Lung (tissue), 12 donors: ENCODE results near the gene TMLHE. TPM values are rescaled to one million over a fixed set of nuclear protein-coding genes. Genes with fewer than 3 reads are reported as not detected.
"Not testable (repeated sequence)": the region's sequence is repeated elsewhere in the genome, so short reads cannot be mapped to it uniquely, and the experiment has no call there.

Source experiments
- ATAC-seq: fragments of 200-7000 bp; cut with Tn5 transposase; one replicate; pipeline ENCODE4 v1.9.1; 2020; ENCODE audit warnings: moderate number of reproducible peaks; ENCODE audit not compliant: insufficient read depth, low FRiP score
- DNase-seq, 3 donors: peaks; one replicate each; pipeline ENCODE4 v3.0.0-alpha.2; 2013 to 2017
- H3K27ac ChIP-seq, 2 donors: one replicate each; pipeline ENCODE4 v1.5.1; 2013; ENCODE audit warnings: mild to moderate bottlenecking in 2 of 2, moderate library complexity in 2 of 2, control low read depth in 1 of 2, inconsistent platforms in 1 of 2, low read depth in 1 of 2, low read length in 1 of 2
- H3K27me3 ChIP-seq, 3 donors: one replicate each; pipeline ENCODE4 v1.5.1; 2013; ENCODE audit warnings: low read length in 2 of 3; ENCODE audit not compliant: control insufficient read depth in 3 of 3, insufficient read depth in 3 of 3
- H3K36me3 ChIP-seq, 4 donors: one replicate each; pipeline ENCODE4 v1.5.1; 2013; ENCODE audit warnings: low read length in 4 of 4, mild to moderate bottlenecking in 1 of 4, moderate library complexity in 1 of 4; ENCODE audit not compliant: control insufficient read depth in 4 of 4, insufficient read depth in 4 of 4
- H3K4me1 ChIP-seq, 5 donors: one replicate each; pipeline ENCODE4 v1.5.1; 2013; ENCODE audit warnings: low read length in 5 of 5, mild to moderate bottlenecking in 2 of 5, moderate library complexity in 1 of 5; ENCODE audit not compliant: control insufficient read depth in 5 of 5, insufficient read depth in 5 of 5
- H3K4me3 ChIP-seq: one replicate; pipeline ENCODE4 v1.5.1; 2013; ENCODE audit warnings: mild to moderate bottlenecking, control low read depth, moderate library complexity
- H3K9ac ChIP-seq, 2 donors: one replicate each; pipeline ENCODE4 v1.5.1; 2013; ENCODE audit warnings: low read length in 2 of 2, control low read depth in 1 of 2; ENCODE audit not compliant: insufficient read depth in 1 of 2
- H3K9me3 ChIP-seq, 4 donors: one replicate each; pipeline ENCODE4 v1.5.1; 2013; ENCODE audit warnings: low read length in 3 of 4, mild to moderate bottlenecking in 1 of 4, moderate library complexity in 1 of 4; ENCODE audit not compliant: control insufficient read depth in 4 of 4, insufficient read depth in 3 of 4
- CTCF ChIP-seq: IDR thresholded peaks from 2 replicates; pipeline ENCODE4 v1.5.1; 2012; ENCODE audit warnings: mild to moderate bottlenecking; ENCODE audit errors: control extremely low read depth, extremely low read depth
- WGBS, 2 donors: extraction: QIAGEN DNeasy Blood & Tissue Kit; methylation state at CpG; one replicate each; pipeline ENCODE4 v1.1.7; 2013; 5-methylcytosine and 5-hydroxymethylcytosine counted together
- polyA plus RNA-seq, 2 donors: library from polyadenylated mRNA; stranded (reverse); fragments of 200-250 nt; gene quantifications; one replicate each; pipeline ENCODE4 v1.2.1, GENCODE V29; 2013
- total RNA-seq, 2 donors: library from RNA; depleted of rRNA in 1 of 2; stranded (reverse); fragments of >200 nt in 1 of 2; gene quantifications; one replicate each; pipeline ENCODE4 v1.2.1, GENCODE V29; 2014 to 2021
- donor health status: control.
- donor health status: control.
- donor health status: Bipolar disorder and iron deficiency.
- donor health status: healthy.
- donor health status: DM: yes; HTN: yes; CAD: no.

The TMLHE gene
- total and polyA plus RNA-seq, 4 donors, result 3.5 to 26.8 (median 11.1) TPM

- no peak for TF ChIP-seq CTCF
- Histone ChIP-seq H3K4me3 (no peak overlapping the region), H3K27me3 (no peaks in the 10 kb centered on the region), H3K9me3 (no peaks in the 10 kb centered on the region), H3K36me3 (peaks cover 0 to 5% (median 2%) of the 10 kb centered on the region in 4 donors), H3K27ac (no peak overlapping the region), H3K9ac (no peak overlapping the region), H3K4me1 (no peaks in the 10 kb centered on the region)
- ATAC-seq, result no peak
- DNase-seq, result no peak
Measured at GRCh38 chrX:155514225-155514624, 98.5 kb downstream of the TMLHE start.

- Histone ChIP-seq H3K4me1 (no peaks in the 10 kb centered on the region), H3K27me3 (no peaks in the 10 kb centered on the region), H3K9ac (no peak overlapping the region), H3K36me3 (no peaks in the 10 kb centered on the region), H3K27ac (no peak overlapping the region), H3K4me3 (no peak overlapping the region), H3K9me3 (no peaks in the 10 kb centered on the region)
- DNase-seq (no peak), ATAC-seq (no peak)
- no peak for TF ChIP-seq CTCF
Measured at GRCh38 chrX:155505296-155505695, 107.5 kb downstream of the TMLHE start.

- not testable (repeated sequence) for DNase-seq, H3K4me1 ChIP-seq, ATAC-seq, H3K36me3 ChIP-seq, H3K4me3 ChIP-seq, H3K9ac ChIP-seq, H3K9me3 ChIP-seq, H3K27ac ChIP-seq, H3K27me3 ChIP-seq
- no CpG with 5 or more reads among the region's 2 CpGs for WGBS, 2 donors
Measured at GRCh38 chrX:155495134-155495533, 117.6 kb downstream of the TMLHE start.

GRCh38 chrX:155491421-155491820 lies 121.3 kb downstream of the TMLHE start:
- H3K27me3 ChIP-seq, H3K4me3 ChIP-seq: not testable (repeated sequence)

GRCh38 chrX:155477136-155477535 lies 135.6 kb downstream of the TMLHE start:
- WGBS, 2 donors, result no CpG with 5 or more reads among the region's 7 CpGs
- H3K27ac ChIP-seq, H3K36me3 ChIP-seq, DNase-seq, ATAC-seq, H3K9me3 ChIP-seq, H3K4me3 ChIP-seq, H3K27me3 ChIP-seq, H3K9ac ChIP-seq, H3K4me1 ChIP-seq: not testable (repeated sequence)

More at GRCh38 chrX:155491421-155491820, 121.3 kb downstream of the TMLHE start:
- DNase-seq, H3K36me3 ChIP-seq, H3K9ac ChIP-seq, ATAC-seq, H3K27ac ChIP-seq, H3K4me1 ChIP-seq, H3K9me3 ChIP-seq: not testable (repeated sequence)
- WGBS, 2 donors, result 59% methylated on average over 1 of the region's 3 CpGs; no CpG with 5 or more reads in 1 of the 2 donors

GRCh38 chrX:155466269-155466938 lies 146.3 kb downstream of the TMLHE start:
- not testable (repeated sequence) for H3K4me1 ChIP-seq, H3K9ac ChIP-seq, H3K4me3 ChIP-seq, ATAC-seq, H3K27me3 ChIP-seq, H3K36me3 ChIP-seq, H3K27ac ChIP-seq, DNase-seq, H3K9me3 ChIP-seq
- no CpG with 5 or more reads among the region's 9 CpGs for WGBS, 2 donors

GRCh38 chrX:155460501-155460900 lies 152.3 kb downstream of the TMLHE start:
- H3K4me1 ChIP-seq, H3K27me3 ChIP-seq, DNase-seq, H3K4me3 ChIP-seq, H3K9me3 ChIP-seq, H3K9ac ChIP-seq, H3K36me3 ChIP-seq, H3K27ac ChIP-seq, ATAC-seq: not testable (repeated sequence)
- no CpG with 5 or more reads among the region's 8 CpGs for WGBS, 2 donors
